Tibial artery (tissue), 4 donors: Measurements from ENCODE around the gene CTNNA3.

Experiments
- DNase-seq, 2 donors: peaks; one replicate each; pipeline ENCODE4 v3.0.0-alpha.2; 2019
- H3K27ac ChIP-seq, 2 donors: fragments of 200-600 bp; sonication (generic) in 1 of 2; 1 replicate in 1 of 2; 2 replicates in 1 of 2; pipeline ENCODE4 v1.5.1; 2018 to 2019; ENCODE audit warnings: mild to moderate bottlenecking in 1 of 2
- H3K27me3 ChIP-seq, 2 donors: fragments of 200-600 bp; sonication (generic) in 1 of 2; one replicate each; pipeline versions ENCODE4 v1.5.1 to v1.6.0; 2016 to 2019
- H3K36me3 ChIP-seq, 3 donors: fragments of 200-600 bp; sonication (generic) in 2 of 3; one replicate each; pipeline ENCODE4 v1.5.1; 2016 to 2019; ENCODE audit warnings: mild to moderate bottlenecking in 2 of 3
- H3K4me1 ChIP-seq, 4 donors: fragments of 200-600 bp; sonication (generic) in 2 of 4; 1 replicate in 3 of 4; 2 replicates in 1 of 4; pipeline ENCODE4 v1.5.1; 2016 to 2019
- H3K4me3 ChIP-seq, 2 donors: fragments of 200-600 bp; sonication (generic) in 1 of 2; 1 replicate in 1 of 2; 2 replicates in 1 of 2; pipeline ENCODE4 v1.5.1; 2018 to 2019; ENCODE audit warnings: mild to moderate bottlenecking in 2 of 2
- H3K9me3 ChIP-seq, 3 donors: fragments of 200-600 bp; sonication (generic) in 1 of 3; one replicate each; pipeline ENCODE4 v1.5.1; 2016 to 2019
- CTCF ChIP-seq, 2 experiments: fragments of 200-600 bp in 1 of 2; fragments of 450-650 bp in 1 of 2; IDR thresholded peaks; one replicate each; pipeline ENCODE4 v1.5.1; 2017 to 2019; ENCODE audit warnings: antibody characterized with exemption in 2 of 2, mild to moderate bottlenecking in 1 of 2, moderate library complexity in 1 of 2
- intact Hi-C: fragments of 100-400 bp; cut with DNase I; formaldehyde crosslinking; loops from one replicate; pipeline ENCODE4 v1.15.0; 2023; ENCODE audit warnings: low total_unique reads

CTNNA3 gene

GRCh38 chr10:66934711-66935110 lies 761.3 kb downstream of the CTNNA3 start:
- Histone ChIP-seq H3K4me1 (no peaks in the 10 kb centered on the region), H3K27me3 (peaks cover 0 to 7% of the 10 kb centered on the region in 2 donors), H3K9me3 (no peaks in the 10 kb centered on the region), H3K27ac (no peak overlapping the region), H3K4me3 (no peak overlapping the region), H3K36me3 (no peaks in the 10 kb centered on the region)
- TF ChIP-seq CTCF (IDR thresholded peaks at IDR 0.05): no peak
- DNase-seq: no peak
- intact Hi-C loops: no loop called here

- Histone ChIP-seq H3K4me3 (no peak overlapping the region), H3K9me3 (no peaks in the 10 kb centered on the region), H3K4me1 (peaks cover 0 to 5% (median 0%) of the 10 kb centered on the region in 4 donors), H3K27ac (no peak overlapping the region), H3K36me3 (no peaks in the 10 kb centered on the region), H3K27me3 (peaks cover 0 to 18% of the 10 kb centered on the region in 2 donors)
- intact Hi-C loops: no loop called here
- no peak for DNase-seq
- no peak for TF ChIP-seq CTCF (IDR thresholded peaks at IDR 0.05)
These were observed 764.0 kb downstream of the CTNNA3 start for GRCh38 chr10:66931949-66932343.

GRCh38 chr10:66931340-66931948 lies 764.6 kb downstream of the CTNNA3 start:
- DNase-seq: no peak
- Histone ChIP-seq H3K36me3 (no peaks in the 10 kb centered on the region), H3K9me3 (no peaks in the 10 kb centered on the region), H3K4me1 (peaks cover 0 to 5% (median 0%) of the 10 kb centered on the region in 4 donors), H3K27ac (no peak overlapping the region), H3K4me3 (no peak overlapping the region), H3K27me3 (peaks cover 0 to 21% of the 10 kb centered on the region in 2 donors)
- peak; percentile 53 to 63 for TF ChIP-seq CTCF (IDR thresholded peaks at IDR 0.05)
- intact Hi-C loops: no loop called here

GRCh38 chr10:66929375-66929774 lies 766.6 kb downstream of the CTNNA3 start:
- intact Hi-C loops: no loop called here
- TF ChIP-seq CTCF (IDR thresholded peaks at IDR 0.05): no peak

GRCh38 chr10:66928776-66929175 lies 767.2 kb downstream of the CTNNA3 start:
- no peak for DNase-seq
- intact Hi-C loops: no loop called here
- TF ChIP-seq CTCF (IDR thresholded peaks at IDR 0.05): no peak
- H3K36me3 ChIP-seq: no peaks in the 10 kb centered on the region
- peaks cover 0 to 10% (median 6%) of the 10 kb centered on the region in 4 donors for H3K4me1 ChIP-seq
- no peak overlapping the region for H3K4me3 ChIP-seq
- no peak overlapping the region for H3K27ac ChIP-seq
- H3K9me3 ChIP-seq: no peaks in the 10 kb centered on the region
- peaks cover 0 to 21% of the 10 kb centered on the region in 2 donors for H3K27me3 ChIP-seq

More at GRCh38 chr10:66929375-66929774, 766.6 kb downstream of the CTNNA3 start:
- no peaks in the 10 kb centered on the region for H3K9me3 ChIP-seq
- no peak overlapping the region for H3K27ac ChIP-seq
- H3K4me3 ChIP-seq: no peak overlapping the region
- peaks cover 0 to 10% (median 6%) of the 10 kb centered on the region in 4 donors for H3K4me1 ChIP-seq
- DNase-seq: no peak
- no peaks in the 10 kb centered on the region for H3K36me3 ChIP-seq
- H3K27me3 ChIP-seq: peaks cover 0 to 21% of the 10 kb centered on the region in 2 donors
